CD14-positive monocyte (primary cell): ENCODE results near the gene ME2. TPM values are rescaled to one million over a fixed set of nuclear protein-coding genes. Genes with fewer than 3 reads are reported as not detected.

Experiments
- DNase-seq, 3 donors: peaks; one replicate each; pipeline ENCODE4 v3.0.0-alpha.2; 2011 to 2022
- H2AFZ ChIP-seq: 2 replicates; pipeline ENCODE4 v1.6.0; 2012; ENCODE audit warnings: mild to moderate bottlenecking, low read depth, low read length, inconsistent platforms; ENCODE audit not compliant: insufficient read depth, poor library complexity, severe bottlenecking
- H3K27ac ChIP-seq, 2 donors: 1 replicate in 1 of 2; 2 replicates in 1 of 2; pipeline ENCODE4 v1.5.1; 2012 to 2013; ENCODE audit warnings: low read length in 2 of 2, control low read depth in 1 of 2, inconsistent platforms in 1 of 2, low read depth in 1 of 2, mild to moderate bottlenecking in 1 of 2
- H3K27me3 ChIP-seq, 2 donors: one replicate each; pipeline versions ENCODE4 v1.6.0 to v1.6.1; 2011 to 2013; ENCODE audit warnings: low read length in 2 of 2; ENCODE audit not compliant: control insufficient read depth in 2 of 2, insufficient read depth in 2 of 2
- H3K36me3 ChIP-seq, 2 donors: replicated peaks in 1 of 2; 1 replicate in 1 of 2; 2 replicates in 1 of 2; pipeline versions ENCODE4 v1.5.1 to v1.6.1; 2012 to 2013; ENCODE audit warnings: low read length in 2 of 2, control low read depth in 1 of 2, inconsistent platforms in 1 of 2, mild to moderate bottlenecking in 1 of 2; ENCODE audit not compliant: insufficient read depth in 2 of 2, control insufficient read depth in 1 of 2
- H3K4me1 ChIP-seq, 2 donors: 1 replicate in 1 of 2; 2 replicates in 1 of 2; pipeline versions ENCODE4 v1.5.1 to v1.6.1; 2012 to 2013; ENCODE audit warnings: low read length in 2 of 2, control low read depth in 1 of 2, inconsistent platforms in 1 of 2, mild to moderate bottlenecking in 1 of 2, moderate library complexity in 1 of 2; ENCODE audit not compliant: insufficient read depth in 2 of 2, control insufficient read depth in 1 of 2
- H3K4me2 ChIP-seq: replicated peaks from 2 replicates; pipeline ENCODE3; 2012; ENCODE audit warnings: low read length, moderate library complexity, mild to moderate bottlenecking; ENCODE audit not compliant: poor library complexity, severe bottlenecking; ENCODE audit errors: extremely low read depth
- H3K4me3 ChIP-seq, 3 experiments: fragments of 200-600 bp in 1 of 3; sonication (generic) in 1 of 3; replicated peaks in 1 of 3; 1 replicate in 2 of 3; 2 replicates in 1 of 3; pipeline ENCODE4 v1.5.1; 2011 to 2013; ENCODE audit warnings: low read length in 3 of 3, mild to moderate bottlenecking in 3 of 3, control low read depth in 2 of 3, low read depth in 2 of 3, inconsistent platforms in 1 of 3, moderate library complexity in 1 of 3
- H3K79me2 ChIP-seq: 2 replicates; pipeline ENCODE4 v1.6.0; 2012; ENCODE audit warnings: mild to moderate bottlenecking, control low read depth, inconsistent platforms, low read length, moderate library complexity; ENCODE audit not compliant: insufficient read depth
- H3K9ac ChIP-seq: 2 replicates; pipeline ENCODE4 v1.6.0; 2017; ENCODE audit warnings: low read length, mild to moderate bottlenecking; ENCODE audit not compliant: insufficient read depth, poor library complexity, severe bottlenecking
- H3K9me3 ChIP-seq, 2 donors: replicated peaks in 1 of 2; 1 replicate in 1 of 2; 2 replicates in 1 of 2; pipeline versions ENCODE4 v1.5.1 to v1.6.1; 2012 to 2013; ENCODE audit warnings: low read length in 2 of 2, control low read depth in 1 of 2; ENCODE audit not compliant: control insufficient read depth in 1 of 2, insufficient read depth in 1 of 2
- H4K20me1 ChIP-seq: 2 replicates; pipeline ENCODE4 v1.6.0; 2012; ENCODE audit warnings: mild to moderate bottlenecking, low read length, control low read depth, moderate library complexity; ENCODE audit not compliant: insufficient read depth
- H3K27ac Mint-ChIP-seq, 7 donors: one replicate each; pipeline ENCODE4 v1.8.0; 2020; ENCODE audit warnings: mild to moderate bottlenecking in 7 of 7, mixed read lengths in 7 of 7, moderate library complexity in 6 of 7, inconsistent platforms in 2 of 7
- H3K27me3 Mint-ChIP-seq, 3 donors: one replicate each; pipeline ENCODE4 v1.8.0; 2021 to 2022; ENCODE audit warnings: low read depth in 3 of 3, mild to moderate bottlenecking in 3 of 3, mixed read lengths in 3 of 3, moderate library complexity in 3 of 3, inconsistent platforms in 1 of 3
- H3K36me3 Mint-ChIP-seq, 2 donors: one replicate each; pipeline ENCODE4 v1.8.0; 2020; ENCODE audit warnings: mixed read lengths in 2 of 2, inconsistent platforms in 1 of 2, mild to moderate bottlenecking in 1 of 2
- H3K4me1 Mint-ChIP-seq: one replicate; pipeline ENCODE4 v1.8.0; 2020; ENCODE audit warnings: mild to moderate bottlenecking, mixed read lengths
- H3K4me3 Mint-ChIP-seq, 2 donors: one replicate each; pipeline ENCODE4 v1.8.0; 2020; ENCODE audit warnings: mild to moderate bottlenecking in 2 of 2, mixed read lengths in 2 of 2, moderate library complexity in 1 of 2
- H3K9me3 Mint-ChIP-seq, 7 donors: one replicate each; pipeline ENCODE4 v1.8.0; 2020 to 2022; ENCODE audit warnings: mixed read lengths in 7 of 7, mild to moderate bottlenecking in 6 of 7, moderate library complexity in 6 of 7, inconsistent platforms in 2 of 7
- CTCF ChIP-seq: fragments of 200-600 bp; IDR thresholded peaks from one replicate; pipeline ENCODE4 v1.8.0; 2022; ENCODE audit warnings: antibody characterized with exemption, mild to moderate bottlenecking
- WGBS: methylation state at CpG from one replicate; pipeline ENCODE4 v1.1.5; 2013; ENCODE audit warnings: missing lambda C conversion rate; ENCODE audit not compliant: insufficient coverage; 5-methylcytosine and 5-hydroxymethylcytosine counted together
- intact Hi-C, 2 donors: fragments of 100-400 bp; cut with micrococcal nuclease; formaldehyde crosslinking; loops; one replicate each; pipeline versions ENCODE4 v1.15.0 to v1.15.1; 2023
- polyA minus RNA-seq: library from RNA; depleted of rRNA, polyadenylated mRNA; stranded (reverse); fragments of >200 nt; gene quantifications from 2 replicates; pipeline ENCODE4 v1.2.3, GENCODE V29; 2012
- polyA plus RNA-seq, 3 donors: library from polyadenylated mRNA; depleted of rRNA in 1 of 3; unstranded in 2 of 3; stranded (reverse) in 1 of 3; fragments of 300-500 nt in 2 of 3; fragments of >200 nt in 1 of 3; fragmentation: Illumina TruSeq in 2 of 3; gene quantifications; 1 replicate in 2 of 3; 2 replicates in 1 of 3; pipeline ENCODE4 v1.2.3, GENCODE V29; 2012 to 2021
- total RNA-seq, 12 experiments: library from RNA in 1 of 12; stranded (reverse) in 1 of 12; fragments of 120-200 nt in 1 of 12; gene quantifications; one replicate each; pipeline ENCODE4 v1.2.4 and lab custom pipeline; 2013 to 2026; ENCODE audit warnings: mixed read lengths in 6 of 12, inconsistent platforms in 1 of 12

ME2 gene
- 98.8 TPM for total RNA-seq (2013)
- polyA plus RNA-seq (10 to 100 TPM; 48.7 to 93.8 (median 71.7) TPM), polyA minus RNA-seq (32.3 and 60.2 TPM in 2 replicates), total RNA-seq (lab: John Stamatoyannopoulos, UW) (33.8 to 122 (median 99.3) reads per million in 11 experiments)

- Histone ChIP-seq H4K20me1 (peaks cover 40% of the 10 kb centered on the region), H3K36me3 (no peaks in the 10 kb centered on the region), H3K4me1 (peaks cover 51 to 56% of the 10 kb centered on the region in 2 donors), H3K9me3 (no peaks in the 10 kb centered on the region), H3K27ac (peak within 1 kb of the TSS; percentile 95 to 97), H3K9ac (peak within 1 kb of the TSS; percentile 92), H2AFZ (peak within 1 kb of the TSS; percentile 76), H3K4me2 (peak within 1 kb of the TSS; percentile 84), H3K4me3 (peak within 1 kb of the TSS; percentile 80 to 94 (median 84)), H3K79me2 (peaks cover 47% of the 10 kb centered on the region), H3K27me3 (no peaks in the 10 kb centered on the region)
- peak within 1 kb of the TSS; percentile 97 to 99 (median 98) for H3K27ac Mint-ChIP-seq
- peak within 1 kb of the TSS; percentile 99 for H3K4me3 Mint-ChIP-seq
- H3K4me1 Mint-ChIP-seq: peaks cover 41% of the 10 kb centered on the region
- H3K36me3 Mint-ChIP-seq: no peaks in the 10 kb centered on the region
- no peak for TF ChIP-seq CTCF
- intact Hi-C loops: loop anchor here (5.0 to 10.0 kb wide), 3 partner anchors 41 to 156 kb away; partner anchors contain the start of genes MRO (in 2 of the 2) and SMAD4 (in 1 of the 2)
- WGBS: under 1% methylated on average over 62 of the region's 78 CpGs
- H3K9me3 Mint-ChIP-seq: no peaks in the 10 kb centered on the region
- DNase-seq: peak; percentile 91 to 92 (median 92)
- H3K27me3 Mint-ChIP-seq: peaks cover 0 to 2% (median 0%) of the 10 kb centered on the region in 3 donors
Measured at GRCh38 chr18:50878345-50879301, at the start of gene ME2. Gene ME2, plus strand, starts transcription at chr18:50879118. Its CDS starts 16,703 bp downstream, at chr18:50895821.

GRCh38 chr18:50829644-50830043 lies 49.3 kb upstream of the ME2 start:
- H3K9me3 ChIP-seq: no peaks in the 10 kb centered on the region
- Mint-ChIP-seq H3K4me1 (peaks cover 25% of the 10 kb centered on the region), H3K9me3 (no peaks in the 10 kb centered on the region), H3K36me3 (no peaks in the 10 kb centered on the region), H3K27me3 (peaks cover 0 to 2% (median 2%) of the 10 kb centered on the region in 3 donors), H3K27ac (peak overlapping the region in 6 of 7 donors; percentile 42 to 95 (median 91)), H3K4me3 (no peak overlapping the region)
- H2AFZ ChIP-seq: peak overlapping the region; percentile 61
- no peak overlapping the region for H3K4me2 ChIP-seq
- no peaks in the 10 kb centered on the region for H3K27me3 ChIP-seq
- no CpG with 5 or more reads among the region's 5 CpGs for WGBS
- intact Hi-C loops: no loop called here
- H3K9ac ChIP-seq: no peak overlapping the region
- no peak overlapping the region for H3K4me3 ChIP-seq
- H3K27ac ChIP-seq: peak overlapping the region; percentile 81 to 82
- no peak for DNase-seq
- H3K36me3 ChIP-seq: no peaks in the 10 kb centered on the region
- no peaks in the 10 kb centered on the region for H4K20me1 ChIP-seq
- no peak for TF ChIP-seq CTCF
- peaks cover 17% of the 10 kb centered on the region in 2 donors for H3K4me1 ChIP-seq
- no peaks in the 10 kb centered on the region for H3K79me2 ChIP-seq
